ENCODE results near the gene PLA2G6.

The PLA2G6 gene

DNA sequence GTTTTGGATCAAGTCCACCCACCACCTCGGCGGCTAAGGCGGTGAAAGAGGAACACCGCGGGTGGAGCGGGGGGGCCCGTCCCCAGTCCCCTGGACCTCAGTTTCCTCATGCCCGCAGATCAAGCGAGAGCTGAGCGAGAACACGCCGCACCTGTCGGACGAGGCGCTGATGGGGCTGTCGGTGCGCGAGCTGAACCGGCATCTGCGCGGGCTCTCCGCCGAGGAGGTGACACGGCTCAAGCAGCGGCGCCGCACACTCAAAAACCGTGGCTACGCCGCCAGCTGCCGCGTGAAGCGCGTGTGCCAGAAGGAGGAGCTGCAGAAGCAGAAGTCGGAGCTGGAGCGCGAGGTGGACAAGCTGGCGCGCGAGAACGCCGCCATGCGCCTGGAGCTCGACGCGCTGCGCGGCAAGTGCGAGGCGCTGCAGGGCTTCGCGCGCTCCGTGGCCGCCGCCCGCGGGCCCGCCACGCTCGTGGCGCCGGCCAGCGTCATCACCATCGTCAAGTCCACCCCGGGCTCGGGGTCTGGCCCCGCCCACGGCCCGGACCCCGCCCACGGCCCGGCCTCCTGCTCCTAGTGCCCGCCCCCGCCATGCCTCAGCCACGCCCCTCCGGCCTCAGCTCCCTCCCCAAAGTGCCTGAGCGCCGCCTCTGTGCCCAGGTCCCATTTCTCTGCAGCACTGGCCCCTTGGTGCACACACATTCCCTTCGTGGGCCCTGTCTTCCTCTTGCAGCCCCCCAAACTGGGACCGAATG lies 32.8 kb upstream of the PLA2G6 start:
- FAIRE-seq = no peak

DNA sequence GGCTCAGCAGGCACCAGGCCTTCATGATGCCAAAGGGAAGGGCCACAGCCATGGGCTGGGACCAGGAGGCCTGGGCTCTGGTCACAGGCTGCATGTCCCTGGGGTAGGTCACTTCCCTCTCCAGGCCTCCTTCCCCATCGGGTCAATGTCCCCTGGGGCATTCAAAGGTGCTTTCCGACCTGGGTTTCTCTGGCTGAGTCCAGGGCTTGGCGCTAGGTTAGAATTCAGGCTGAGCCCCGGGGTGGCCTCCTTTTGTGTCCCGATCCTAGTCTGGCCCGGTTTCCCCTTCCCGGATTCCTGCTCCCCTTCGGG lies 32.3 kb upstream of the PLA2G6 start:
- no peak for FAIRE-seq

DNA sequence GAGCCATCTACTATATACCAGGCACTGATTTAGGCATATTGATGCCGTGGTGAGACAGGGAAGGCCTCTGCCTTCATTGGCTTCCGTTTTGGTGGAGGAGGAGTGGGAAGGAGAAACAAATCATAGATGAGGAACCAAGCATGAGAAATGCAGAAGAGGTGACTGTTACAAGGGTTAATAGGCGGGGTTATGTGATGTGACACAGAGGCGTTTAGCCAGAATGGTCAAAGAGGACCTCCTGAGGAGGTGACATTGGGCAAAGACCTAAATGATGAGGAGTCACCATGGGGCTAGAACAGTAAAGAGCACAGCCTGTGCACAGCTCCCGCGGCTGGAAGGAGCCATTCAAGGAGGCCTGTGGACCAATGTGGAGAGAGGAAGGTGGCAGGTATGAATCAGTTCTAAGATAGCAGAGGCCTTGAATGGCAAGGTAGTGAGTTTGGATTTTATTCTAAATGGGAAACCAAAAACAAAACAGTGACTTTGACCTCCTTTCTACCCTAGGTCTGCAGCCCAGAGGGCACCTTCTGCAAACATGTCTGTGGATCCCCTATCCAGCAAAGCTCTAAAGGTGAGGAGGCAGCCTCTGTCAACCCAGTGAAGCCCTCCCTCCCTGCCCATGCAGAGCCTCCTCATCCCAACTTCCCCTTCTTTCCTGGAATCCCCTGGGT lies 31.8 kb upstream of the PLA2G6 start:
- FAIRE-seq = no peak

DNA sequence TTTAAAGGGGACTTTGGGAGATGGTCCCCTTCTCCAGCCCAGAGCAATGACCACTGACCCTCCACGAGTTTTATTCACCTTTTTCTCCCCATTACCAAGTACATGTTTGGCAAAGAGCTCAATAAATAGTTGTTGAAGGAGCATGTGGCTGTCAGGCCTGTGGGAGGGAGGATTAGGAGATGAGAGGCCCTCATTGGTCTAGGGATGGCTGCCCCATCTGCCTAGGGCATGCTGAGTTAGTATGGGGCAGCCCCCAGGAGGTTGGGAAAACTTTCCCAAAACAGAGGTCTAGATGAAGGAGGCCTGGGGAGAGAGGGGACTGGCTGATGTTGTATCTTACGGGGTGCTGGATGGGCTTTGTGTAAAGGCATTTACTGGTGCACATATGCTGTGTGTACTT lies 30.8 kb upstream of the PLA2G6 start:
- no peak for FAIRE-seq

DNA sequence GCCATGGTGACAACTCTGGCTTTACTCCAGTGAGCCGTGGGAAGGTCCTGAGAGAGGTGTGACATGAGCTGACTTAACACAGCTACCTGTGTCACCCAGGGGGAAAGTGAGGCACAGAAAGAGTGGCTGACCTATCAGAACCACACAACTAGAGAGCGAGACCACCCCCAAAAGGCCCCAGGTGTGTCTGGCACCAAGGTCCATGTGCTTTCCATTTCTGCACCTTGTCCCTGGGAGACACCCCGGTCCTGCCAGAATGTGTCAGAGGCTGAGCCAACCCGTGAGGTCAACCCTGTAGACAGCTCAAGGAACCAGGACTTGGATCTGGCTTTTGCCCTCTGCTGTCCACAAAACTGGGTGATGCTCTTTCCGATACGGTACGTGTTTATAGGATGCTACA lies 29.9 kb upstream of the PLA2G6 start:
- no peak for FAIRE-seq

DNA sequence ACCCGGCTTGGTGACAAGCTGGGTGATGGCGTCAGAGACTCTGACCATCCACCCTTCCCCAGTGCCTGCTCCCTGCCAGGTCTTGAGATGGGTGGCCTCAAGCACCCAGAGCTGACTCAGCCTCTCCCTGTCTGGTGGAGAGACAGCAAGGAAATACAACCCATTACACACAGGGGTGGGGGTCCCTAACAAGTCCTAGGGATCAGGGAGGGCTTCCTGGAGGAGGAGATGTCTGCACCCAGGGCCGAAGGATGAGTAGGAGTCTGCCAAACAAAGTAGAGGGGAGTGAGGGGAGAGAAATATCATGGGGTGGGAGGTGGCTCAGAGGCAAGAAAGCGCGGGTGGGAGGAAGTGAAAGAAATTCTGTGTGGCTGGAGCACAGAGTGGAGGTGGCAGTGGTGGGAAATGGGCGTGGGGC lies 26.9 kb upstream of the PLA2G6 start:
- FAIRE-seq = no peak

DNA sequence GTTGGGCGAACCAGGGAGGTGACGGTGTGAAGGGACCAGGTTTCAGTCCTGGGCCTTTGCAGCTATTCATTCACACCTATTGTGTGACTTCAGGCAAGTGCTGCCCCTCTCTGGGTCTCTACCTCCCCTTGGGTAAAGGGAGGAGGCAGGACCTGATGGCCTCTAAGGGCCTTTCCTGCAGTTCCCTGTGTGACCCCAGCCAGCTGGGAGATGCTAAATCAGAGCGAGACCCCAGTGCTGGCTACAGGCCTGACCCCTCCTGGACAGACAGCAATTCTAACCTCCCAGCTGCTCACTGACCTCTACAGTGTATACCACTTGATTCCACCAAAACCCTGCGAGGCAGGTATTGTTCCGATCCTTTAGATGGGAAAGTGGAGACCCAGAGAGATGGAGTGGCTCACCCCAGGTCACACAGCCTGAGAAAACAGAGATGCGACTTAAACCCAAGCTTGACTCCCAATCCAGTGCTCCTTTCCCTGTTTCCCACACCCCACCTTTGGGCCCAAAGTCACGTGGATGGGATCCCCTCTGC lies 26.3 kb upstream of the PLA2G6 start:
- FAIRE-seq = no peak

DNA sequence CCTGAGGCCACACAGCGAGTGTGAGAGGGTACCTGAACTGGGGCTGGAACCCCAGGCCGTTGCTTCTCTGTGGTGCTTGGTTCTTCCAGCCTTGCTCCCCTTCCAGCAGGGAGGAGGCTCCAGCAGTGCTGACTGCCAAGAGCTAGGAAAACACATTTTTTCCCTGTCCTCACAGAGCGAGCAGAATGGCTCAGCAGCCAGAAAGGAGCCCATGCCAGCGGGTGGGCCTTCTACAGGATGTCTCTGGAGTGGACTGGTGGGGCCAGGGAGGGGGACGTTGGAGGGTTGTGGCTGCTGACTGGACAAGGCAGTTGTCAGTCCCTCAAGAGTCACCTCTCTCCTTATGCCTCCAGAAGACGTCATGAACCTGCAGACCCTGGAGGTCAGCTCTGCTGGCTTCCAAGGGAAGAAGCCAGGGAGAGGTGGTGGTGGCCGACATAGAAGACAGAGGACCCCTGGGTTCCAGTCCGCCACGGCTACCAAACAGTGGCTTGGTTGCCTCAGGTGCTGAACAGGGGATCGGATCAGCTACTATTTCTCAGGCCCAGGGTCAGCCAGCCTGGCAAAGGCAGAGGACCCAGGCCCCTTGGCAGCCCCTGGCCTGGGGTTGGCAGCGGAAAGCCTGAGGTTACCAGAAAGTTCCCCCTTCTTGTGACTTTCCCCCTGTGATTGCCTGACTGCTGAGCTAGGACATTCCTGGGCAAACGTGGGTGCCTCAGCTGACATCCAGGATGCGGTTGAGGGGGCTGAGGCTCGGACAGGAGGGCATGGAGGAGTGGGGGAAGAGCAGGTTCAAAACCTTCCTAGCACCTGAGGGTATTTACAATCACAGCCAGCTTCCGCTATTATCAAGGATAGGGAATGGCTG lies 23.9 kb upstream of the PLA2G6 start:
- FAIRE-seq = no peak

DNA sequence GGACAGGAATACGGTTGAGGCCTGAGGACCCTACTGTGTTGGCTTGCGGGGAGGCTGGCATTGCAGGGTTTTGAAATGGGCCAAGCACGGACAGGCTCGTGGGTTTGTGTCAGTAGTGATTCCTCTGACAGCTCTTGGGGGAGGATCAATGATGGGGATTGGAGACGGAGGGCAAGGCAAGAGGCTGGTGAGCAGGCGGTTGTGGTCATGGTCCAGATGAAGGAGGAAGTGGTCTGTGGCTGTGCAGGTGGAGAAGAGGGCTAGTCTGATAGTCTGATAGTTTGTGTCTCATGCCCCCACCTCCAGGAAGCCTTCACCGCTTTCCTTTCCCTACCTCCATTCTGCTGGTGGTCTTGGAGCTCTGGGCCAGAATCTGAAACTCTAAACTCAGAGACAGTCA lies 23.2 kb upstream of the PLA2G6 start:
- FAIRE-seq = no peak

DNA sequence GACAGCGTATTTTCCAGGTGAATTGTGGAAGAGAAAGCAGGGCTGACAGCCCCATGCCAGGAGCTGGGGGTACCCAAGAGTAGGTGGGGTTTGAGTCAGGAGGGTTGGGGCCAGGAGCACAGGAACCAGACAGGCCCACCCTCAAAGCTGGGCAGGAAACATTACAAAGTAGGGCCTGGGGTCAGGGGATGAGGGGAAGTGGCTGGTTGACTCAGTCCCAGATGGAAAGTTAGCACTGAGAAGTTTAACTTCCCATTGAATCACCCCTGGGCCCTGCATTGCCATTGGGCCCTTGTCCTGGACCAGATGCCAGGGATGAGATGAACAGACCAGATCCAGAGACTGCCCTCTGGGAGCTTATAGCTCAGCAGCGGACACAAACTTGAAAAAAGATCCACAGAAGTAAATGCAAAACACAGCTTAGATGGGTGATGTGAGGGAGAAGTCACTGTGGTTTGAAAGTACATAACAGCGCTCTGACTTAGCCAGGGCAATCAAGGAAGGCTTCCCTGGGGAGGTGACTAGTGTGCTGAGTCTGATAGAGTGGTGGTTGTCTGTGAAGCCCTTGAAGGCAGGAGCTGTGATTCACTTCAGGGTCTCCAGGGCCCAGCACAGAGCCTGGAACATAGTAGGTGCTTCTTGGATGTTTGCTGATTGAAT lies 22.4 kb upstream of the PLA2G6 start:
- no peak for FAIRE-seq

DNA sequence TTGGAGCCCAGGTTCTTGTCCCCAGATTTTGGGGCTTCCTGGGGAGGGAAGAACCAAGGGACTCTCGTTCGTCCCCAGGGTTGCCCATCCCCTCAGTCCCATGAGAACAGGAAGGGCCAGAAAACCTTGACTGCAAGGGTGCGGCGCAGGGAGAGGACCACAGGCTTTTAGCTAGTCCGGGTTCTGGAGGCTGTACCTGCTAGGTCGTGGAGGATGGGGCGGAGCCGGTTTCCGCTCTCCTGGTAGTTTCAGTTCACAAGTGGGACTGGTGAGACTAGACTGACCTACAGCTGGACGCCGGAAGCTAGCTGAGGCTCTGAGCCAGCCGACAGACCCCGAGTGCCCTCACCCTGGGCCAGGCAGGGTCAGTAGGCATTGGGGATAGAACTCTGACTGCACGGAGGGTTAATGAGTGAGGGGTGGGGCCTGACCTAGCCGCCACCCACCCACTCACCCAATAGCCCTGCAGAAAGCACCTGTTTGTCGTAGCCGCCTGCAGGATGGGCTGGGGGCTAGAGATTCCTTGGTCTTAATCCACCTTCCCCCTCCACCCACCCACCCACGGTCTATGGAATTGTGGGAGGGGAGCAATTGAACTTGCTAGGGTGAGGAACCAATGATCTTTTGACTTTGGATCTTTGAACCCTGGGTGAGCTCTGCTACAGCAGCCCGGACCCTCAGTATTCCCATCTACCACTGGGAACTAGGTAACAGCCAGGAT lies 21.6 kb upstream of the PLA2G6 start:
- no peak for FAIRE-seq

DNA sequence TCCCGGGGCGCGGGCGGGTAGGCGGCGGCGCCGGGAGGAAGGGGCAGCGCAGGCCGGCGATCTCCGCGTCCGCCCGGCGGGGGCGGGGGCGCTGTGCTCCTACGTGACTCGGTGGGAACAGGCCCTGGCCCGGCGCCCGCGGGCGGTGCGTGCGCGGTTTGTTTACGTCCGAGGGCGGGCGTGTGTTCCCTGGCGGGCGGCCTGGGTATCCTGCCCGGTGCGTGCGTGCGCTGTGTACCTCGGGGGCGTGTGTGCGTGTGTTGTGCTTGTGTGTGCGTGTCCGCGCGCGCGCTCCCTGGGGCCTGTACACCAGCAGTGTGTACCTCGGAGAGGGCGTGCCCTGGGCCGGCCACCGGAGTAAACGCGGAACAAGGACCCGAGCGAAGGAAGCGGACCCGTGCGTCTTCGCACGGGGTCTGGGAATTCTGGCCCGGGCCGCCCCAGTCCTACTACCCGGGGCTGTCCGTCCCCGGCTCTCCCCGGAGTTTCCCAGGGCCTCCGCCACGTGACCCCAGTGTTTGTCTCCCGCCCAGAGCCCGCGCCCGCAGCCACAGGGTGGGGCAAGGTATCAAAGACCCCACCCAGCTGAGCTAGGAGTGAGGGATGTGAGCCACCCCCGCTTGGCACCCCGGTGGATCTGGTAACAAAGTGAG lies 20.9 kb upstream of the PLA2G6 start:
- no peak for FAIRE-seq

DNA sequence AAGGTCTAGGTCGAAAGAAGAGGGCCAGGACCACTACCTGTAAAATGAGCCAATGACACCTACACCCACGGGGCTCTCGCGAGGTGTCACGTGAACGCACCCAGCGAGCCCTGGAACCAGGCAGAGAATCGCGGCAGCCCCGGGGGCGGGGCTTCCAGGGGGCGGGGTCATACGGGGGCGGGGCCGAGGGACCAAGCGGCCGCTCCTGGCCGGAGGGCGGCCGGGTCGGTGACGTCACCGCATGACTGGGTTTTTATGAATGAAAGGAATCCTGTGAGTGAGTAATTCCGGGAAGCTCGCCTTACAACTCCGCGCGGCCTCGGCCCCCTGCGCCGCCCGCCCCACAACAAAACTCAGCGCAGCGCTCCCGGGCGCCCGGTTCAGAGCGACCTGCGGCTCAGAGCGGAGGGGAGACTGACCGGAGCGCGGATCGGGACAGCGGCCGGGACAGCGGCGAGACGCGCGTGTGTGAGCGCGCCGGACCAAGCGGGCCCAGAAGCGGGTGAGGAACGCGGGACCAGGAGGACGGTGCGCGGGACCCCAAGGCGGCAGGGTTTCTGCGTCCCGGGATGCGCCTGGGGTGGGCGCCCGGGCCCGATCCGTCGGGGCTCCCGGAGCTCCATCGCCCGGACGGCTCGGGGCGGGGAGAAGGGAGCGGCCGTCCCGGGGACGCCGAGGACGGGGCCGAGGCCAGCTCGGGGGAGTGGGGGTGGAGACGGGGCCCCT lies 20.2 kb upstream of the PLA2G6 start, which contains the start of gene MAFF:
Gene MAFF (plus strand): TSS at position 284 of the 726 bp plus-strand sequence. CDS start 11,860 bp downstream, outside the sequence.
- no peak for FAIRE-seq

DNA sequence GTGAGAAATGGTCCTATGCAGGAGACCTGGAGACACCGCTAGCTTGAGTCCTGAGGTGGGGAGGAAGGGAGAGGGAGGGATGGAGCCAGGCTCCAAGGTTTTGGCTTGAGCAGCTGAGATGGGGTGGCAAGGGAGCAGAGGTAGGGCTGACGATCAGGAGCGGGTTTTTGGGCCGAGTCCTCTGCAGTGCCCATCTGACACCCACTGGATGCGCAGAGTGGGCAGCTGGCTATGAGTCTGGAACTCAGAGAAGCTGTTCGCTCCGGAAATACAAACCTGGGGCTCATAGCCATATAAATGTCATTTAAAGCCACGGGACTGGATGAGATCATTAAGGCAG lies 19.7 kb upstream of the PLA2G6 start:
- FAIRE-seq = no peak

DNA sequence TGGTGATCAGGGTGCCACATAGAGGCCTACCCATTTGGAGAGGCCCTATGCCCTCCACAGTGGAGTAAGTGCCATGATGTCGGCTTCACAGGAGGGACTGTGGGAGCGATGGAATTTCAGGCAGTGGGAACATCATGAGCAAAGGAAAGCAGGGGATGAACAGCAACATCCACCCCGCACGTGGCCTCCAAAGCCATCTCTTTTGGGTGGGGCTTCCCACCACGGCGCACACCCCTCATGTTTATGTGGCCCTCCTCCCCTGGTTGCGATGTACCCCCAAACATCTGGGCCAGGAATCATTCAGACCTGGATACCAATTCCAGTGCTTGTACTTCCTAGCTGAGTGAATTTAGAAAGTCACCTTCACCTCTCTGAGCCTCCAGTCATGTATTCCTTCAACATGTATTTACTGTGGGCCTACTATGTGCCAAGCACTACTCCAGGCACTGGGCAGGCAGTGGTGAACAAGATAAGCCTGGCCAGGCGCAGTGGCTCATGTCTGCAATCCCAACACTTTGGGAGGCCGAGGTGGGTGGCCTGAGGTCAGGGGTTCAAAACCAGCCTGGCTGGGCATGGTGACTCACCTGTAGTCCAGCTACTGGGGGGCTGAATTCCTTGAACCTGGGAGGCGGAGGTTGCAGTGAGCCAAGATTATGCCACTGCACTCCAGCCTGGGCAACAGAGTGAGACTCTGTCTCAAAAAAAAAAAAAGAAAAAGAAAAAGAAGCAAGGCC lies 18.4 kb upstream of the PLA2G6 start:
- no peak for FAIRE-seq

DNA sequence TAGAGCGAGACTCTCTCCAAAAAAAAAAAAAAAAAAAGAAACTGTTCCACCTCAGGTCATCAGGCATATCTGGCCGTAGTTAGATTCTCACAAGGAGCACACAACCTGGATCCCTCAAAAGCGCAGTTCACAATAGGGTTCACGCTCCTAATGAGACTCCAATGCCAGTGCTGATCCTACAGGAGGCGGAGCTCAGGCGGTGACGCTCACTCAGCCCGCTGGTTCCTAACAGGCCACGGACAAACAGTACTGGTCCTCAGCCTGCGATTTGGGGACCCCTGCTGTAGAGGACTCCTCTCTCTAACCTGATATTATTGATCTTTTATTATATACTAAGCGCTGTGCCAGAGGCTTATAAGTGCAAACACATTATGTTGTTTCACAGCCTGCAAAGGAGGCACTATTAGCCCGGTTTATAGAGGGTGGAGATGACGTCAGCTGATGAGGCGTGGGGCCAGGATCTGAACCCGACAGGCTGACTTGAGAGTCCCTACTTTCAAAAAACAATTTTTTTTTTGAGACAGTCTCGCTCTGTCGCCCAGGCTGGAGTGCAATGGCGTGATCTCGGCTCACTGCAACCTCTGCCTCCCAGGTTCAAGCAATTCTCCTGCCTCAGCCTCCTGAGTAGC lies 15.3 kb upstream of the PLA2G6 start:
- FAIRE-seq = no peak

DNA sequence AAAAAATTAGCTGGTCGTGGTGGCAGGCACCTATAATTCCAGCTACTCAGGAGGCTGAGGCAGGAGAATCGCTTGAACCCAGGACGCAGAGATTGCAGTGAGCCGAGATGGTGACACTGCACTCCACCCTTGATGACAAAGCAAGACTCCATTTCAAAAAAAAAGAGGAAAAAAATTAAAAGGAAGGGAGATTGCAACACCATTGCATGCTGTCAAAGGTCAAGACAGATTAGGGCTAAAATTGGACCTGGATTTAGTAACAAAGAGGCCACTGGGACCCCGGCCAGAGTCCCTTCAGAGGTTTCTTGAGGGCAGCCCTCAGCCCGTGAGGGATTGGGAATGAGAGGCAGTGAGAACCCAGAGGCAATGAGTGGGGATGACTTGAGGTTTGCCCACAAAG lies 11.9 kb upstream of the PLA2G6 start:
- no peak for FAIRE-seq

DNA sequence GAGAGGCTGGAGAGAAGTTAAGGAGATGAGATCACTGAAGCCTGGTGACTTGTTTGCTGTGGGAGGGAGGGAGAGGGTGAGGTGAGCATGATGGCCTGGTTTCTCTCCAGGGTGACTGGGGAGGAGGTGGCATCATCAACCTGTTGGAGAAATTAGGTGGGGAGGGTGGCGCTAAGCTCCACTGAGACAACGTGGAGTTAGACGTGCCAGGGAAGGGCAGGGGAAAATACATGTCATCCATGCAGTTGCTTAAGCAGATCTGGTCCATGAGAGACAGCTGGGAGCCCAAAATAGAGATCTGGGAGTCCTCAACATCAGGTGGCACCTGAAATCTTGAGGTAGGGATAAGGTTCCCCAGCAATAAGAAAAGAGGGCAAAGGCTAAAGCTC lies 10.8 kb upstream of the PLA2G6 start:
- FAIRE-seq = no peak

DNA sequence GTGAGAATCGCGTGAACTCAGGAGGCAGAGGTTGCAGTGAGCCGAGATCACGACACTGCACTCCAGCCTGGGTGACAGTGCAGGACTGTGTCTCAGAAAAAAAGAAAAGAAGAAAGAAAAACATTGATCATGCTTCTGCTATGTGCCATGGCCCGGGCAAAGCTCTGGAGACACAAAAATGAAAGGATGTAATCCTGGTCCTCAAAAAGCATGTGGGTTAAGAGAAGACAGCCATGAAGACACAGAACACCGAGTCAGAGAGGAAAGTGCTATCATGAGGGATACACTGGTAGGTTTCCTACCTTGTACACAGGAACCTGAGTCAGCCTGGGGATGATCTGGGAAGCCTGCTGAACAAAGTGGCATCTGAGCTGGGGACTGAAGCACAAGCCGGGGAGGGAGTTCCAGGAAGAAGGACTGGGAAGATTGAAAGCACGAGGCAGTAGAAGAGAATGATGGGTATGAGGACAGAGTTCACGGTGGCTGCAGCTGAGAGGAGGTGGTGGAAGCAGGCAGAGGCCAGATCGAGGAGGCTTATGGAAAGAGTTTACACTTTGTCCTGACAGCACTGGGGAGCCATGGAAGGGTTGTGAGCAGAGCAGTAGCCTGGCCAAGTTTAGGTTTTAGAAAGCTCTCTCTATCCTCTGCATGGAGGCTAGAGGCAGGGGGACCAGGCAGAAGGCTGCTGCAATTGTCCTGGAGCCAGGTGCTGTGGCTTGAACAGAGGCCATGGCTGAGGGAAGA lies 10.3 kb upstream of the PLA2G6 start:
- FAIRE-seq = no peak

All from endometrium (tissue), 2 donors.